ENCODE measurements around the gene MLYCD.

The MLYCD gene

DNA sequence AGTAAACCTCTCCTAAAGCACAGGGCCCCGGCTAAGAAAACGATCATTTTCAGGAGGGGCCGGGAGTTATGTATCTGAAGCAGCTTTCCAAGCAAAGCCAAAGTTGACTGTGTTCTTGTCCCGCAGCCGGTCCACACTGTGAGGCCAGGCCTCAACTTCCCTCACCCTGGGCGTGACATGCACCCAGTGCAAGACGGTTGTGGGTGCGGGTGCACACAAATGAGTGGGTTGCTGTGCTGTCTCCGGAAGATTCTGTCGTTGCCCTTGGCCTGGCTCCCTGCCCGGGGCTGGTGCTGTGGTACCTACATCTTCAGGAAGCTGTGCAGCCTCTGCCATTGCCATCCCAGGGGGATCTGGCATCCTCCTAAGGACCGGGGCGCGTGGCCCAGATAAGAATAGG lies 16.6 kb downstream of the MLYCD start:
- Histone ChIP-seq H3K9me3 (ENCODE audit: control insufficient read depth, insufficient read depth, low read length) (no peaks in the 10 kb centered on the region), H3K4me2 (ENCODE audit: low read length) (no peak overlapping the region), H3K27ac (ENCODE audit: low read depth, low read length) (no peak overlapping the region), H3K9me2 (replicated peaks; ENCODE audit: control insufficient read depth, low read length) (no peaks in the 10 kb centered on the region), H3K4me3 (ENCODE audit: low read length) (no peak overlapping the region), H3K4me1 (ENCODE audit: control insufficient read depth, low read length) (no peaks in the 10 kb centered on the region), H3F3A (ENCODE audit: control insufficient read depth, insufficient read depth) (no peaks in the 10 kb centered on the region), H3K27me3 (ENCODE audit: control insufficient read depth, low read length) (no peaks in the 10 kb centered on the region), H4K20me1 (ENCODE audit: control insufficient read depth, insufficient read depth, low read depth, low read length) (no peaks in the 10 kb centered on the region), H3K36me3 (ENCODE audit: control insufficient read depth, low read length) (peaks cover 20% of the 10 kb centered on the region), H3K79me2 (ENCODE audit: control insufficient read depth, low read length) (no peaks in the 10 kb centered on the region)
- TF ChIP-seq, protein P1, sequence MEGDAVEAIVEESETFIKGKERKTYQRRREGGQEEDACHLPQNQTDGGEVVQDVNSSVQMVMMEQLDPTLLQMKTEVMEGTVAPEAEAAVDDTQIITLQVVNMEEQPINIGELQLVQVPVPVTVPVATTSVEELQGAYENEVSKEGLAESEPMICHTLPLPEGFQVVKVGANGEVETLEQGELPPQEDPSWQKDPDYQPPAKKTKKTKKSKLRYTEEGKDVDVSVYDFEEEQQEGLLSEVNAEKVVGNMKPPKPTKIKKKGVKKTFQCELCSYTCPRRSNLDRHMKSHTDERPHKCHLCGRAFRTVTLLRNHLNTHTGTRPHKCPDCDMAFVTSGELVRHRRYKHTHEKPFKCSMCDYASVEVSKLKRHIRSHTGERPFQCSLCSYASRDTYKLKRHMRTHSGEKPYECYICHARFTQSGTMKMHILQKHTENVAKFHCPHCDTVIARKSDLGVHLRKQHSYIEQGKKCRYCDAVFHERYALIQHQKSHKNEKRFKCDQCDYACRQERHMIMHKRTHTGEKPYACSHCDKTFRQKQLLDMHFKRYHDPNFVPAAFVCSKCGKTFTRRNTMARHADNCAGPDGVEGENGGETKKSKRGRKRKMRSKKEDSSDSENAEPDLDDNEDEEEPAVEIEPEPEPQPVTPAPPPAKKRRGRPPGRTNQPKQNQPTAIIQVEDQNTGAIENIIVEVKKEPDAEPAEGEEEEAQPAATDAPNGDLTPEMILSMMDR (IDR thresholded peaks at IDR 0.05; ENCODE audit: low read depth, low read length, poor library complexity, severe bottlenecking), result no peak
- no peak for TF ChIP-seq EZH2phosphoT487 (IDR thresholded peaks at IDR 0.05; ENCODE audit: borderline replicate concordance, low read length)

DNA sequence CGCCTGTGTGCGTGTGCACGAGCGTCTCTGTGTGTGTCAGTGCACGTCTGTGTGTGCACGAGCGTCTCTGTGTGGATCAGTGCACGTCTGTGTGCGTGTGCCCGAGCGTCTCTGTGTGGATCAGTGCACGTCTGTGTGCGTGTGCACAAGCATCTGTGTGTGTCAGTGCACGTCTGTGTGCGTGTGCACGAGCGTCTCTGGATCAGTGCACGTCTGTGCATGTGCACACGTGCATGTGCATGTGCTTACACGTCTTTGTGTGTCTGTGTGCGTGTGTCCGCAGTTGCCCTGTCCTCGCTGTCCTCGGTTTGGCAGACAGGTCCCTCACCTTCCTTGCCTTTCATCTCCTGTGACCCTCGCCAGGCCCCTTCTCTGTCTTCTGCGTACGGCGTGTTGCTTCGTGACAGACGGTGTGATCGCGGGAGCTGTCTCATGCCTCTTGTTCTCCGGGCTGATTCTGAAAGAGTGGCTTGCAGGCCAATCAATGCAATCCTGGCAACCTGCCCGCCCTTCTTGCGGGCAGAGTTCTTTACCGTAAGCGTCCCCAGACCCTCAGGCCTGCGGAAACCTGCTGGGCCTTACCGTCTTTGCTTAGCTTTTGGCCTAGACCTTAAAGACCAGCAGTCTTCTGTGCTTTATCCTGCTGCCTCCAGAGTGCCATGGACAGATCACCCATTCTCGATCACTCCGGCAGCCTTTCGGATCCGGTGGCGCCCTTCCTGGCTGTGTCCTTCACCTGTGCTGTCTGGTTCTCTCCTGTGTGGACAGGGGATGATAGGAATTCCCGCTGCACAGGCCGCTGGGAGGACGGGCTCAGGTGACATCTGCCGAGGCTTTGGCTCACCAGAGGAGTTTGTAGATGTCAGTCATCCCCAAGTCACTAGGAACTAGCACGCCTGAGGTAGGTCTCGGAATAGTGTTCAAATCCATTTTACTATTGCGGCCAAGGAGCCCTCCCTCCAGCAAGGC lies 18.5 kb downstream of the MLYCD start:
- no peaks in the 10 kb centered on the region for H4K20me1 ChIP-seq (ENCODE audit: control insufficient read depth, insufficient read depth, low read depth, low read length)
- peaks cover 20% of the 10 kb centered on the region for H3K36me3 ChIP-seq (ENCODE audit: control insufficient read depth, low read length)
- no peaks in the 10 kb centered on the region for H3F3A ChIP-seq (ENCODE audit: control insufficient read depth, insufficient read depth)
- no peaks in the 10 kb centered on the region for H3K9me2 ChIP-seq (replicated peaks; ENCODE audit: control insufficient read depth, low read length)
- no peak overlapping the region for H3K27ac ChIP-seq (ENCODE audit: low read depth, low read length)
- H3K4me1 ChIP-seq (ENCODE audit: control insufficient read depth, low read length), result no peaks in the 10 kb centered on the region
- no peak overlapping the region for H3K4me2 ChIP-seq (ENCODE audit: low read length)
- TF ChIP-seq, protein P1 (IDR thresholded peaks at IDR 0.05; ENCODE audit: low read depth, low read length, poor library complexity, severe bottlenecking), result no peak
- no peak for TF ChIP-seq EZH2phosphoT487 (IDR thresholded peaks at IDR 0.05; ENCODE audit: borderline replicate concordance, low read length)
- no peak overlapping the region for H3K4me3 ChIP-seq (ENCODE audit: low read length)
- no peaks in the 10 kb centered on the region for H3K9me3 ChIP-seq (ENCODE audit: control insufficient read depth, insufficient read depth, low read length)
- no peaks in the 10 kb centered on the region for H3K27me3 ChIP-seq (ENCODE audit: control insufficient read depth, low read length)
- no peaks in the 10 kb centered on the region for H3K79me2 ChIP-seq (ENCODE audit: control insufficient read depth, low read length)

DNA sequence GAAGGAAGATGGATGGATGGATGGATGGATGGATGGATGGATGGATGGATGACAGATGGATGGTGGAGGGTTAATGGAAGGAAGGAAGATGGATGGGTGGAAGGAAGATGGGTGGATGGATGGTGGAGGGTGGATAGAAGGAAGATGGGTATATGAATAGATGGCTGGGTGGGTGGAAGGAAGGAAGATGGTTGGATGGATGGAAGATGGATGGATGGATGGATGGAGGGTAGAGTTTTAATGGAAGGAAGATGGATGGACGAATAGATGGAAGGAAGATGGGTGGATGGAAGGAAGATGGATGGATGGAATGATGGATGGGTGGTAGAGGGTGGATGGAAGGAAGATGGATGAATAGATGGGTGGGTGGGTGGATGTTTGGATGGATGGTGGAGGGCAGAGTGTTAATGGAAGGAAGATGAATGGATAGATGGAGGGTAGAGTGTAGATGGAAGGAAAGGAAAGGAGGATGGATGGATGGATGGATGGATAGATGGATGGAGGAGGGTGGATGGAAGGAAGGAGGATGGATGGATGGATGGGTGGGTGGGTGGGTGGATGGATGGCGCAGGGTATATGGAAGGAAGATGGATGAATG lies 22.1 kb downstream of the MLYCD start:
- no peak for TF ChIP-seq EZH2phosphoT487 (IDR thresholded peaks at IDR 0.05; ENCODE audit: borderline replicate concordance, low read length)
- TF ChIP-seq, protein P1 (IDR thresholded peaks at IDR 0.05; ENCODE audit: low read depth, low read length, poor library complexity, severe bottlenecking), result no peak
- H3K27ac ChIP-seq (ENCODE audit: low read depth, low read length), result no peak overlapping the region
- no peaks in the 10 kb centered on the region for H3K9me2 ChIP-seq (replicated peaks; ENCODE audit: control insufficient read depth, low read length)
- no peaks in the 10 kb centered on the region for H3K4me1 ChIP-seq (ENCODE audit: control insufficient read depth, low read length)
- H3K4me2 ChIP-seq (ENCODE audit: low read length), result no peak overlapping the region
- no peaks in the 10 kb centered on the region for H3F3A ChIP-seq (ENCODE audit: control insufficient read depth, insufficient read depth)
- H3K36me3 ChIP-seq (ENCODE audit: control insufficient read depth, low read length), result peaks cover 16% of the 10 kb centered on the region
- H3K27me3 ChIP-seq (ENCODE audit: control insufficient read depth, low read length), result no peaks in the 10 kb centered on the region
- no peaks in the 10 kb centered on the region for H4K20me1 ChIP-seq (ENCODE audit: control insufficient read depth, insufficient read depth, low read depth, low read length)
- H3K4me3 ChIP-seq (ENCODE audit: low read length), result no peak overlapping the region
- H3K79me2 ChIP-seq (ENCODE audit: control insufficient read depth, low read length), result no peaks in the 10 kb centered on the region
- no peaks in the 10 kb centered on the region for H3K9me3 ChIP-seq (ENCODE audit: control insufficient read depth, insufficient read depth, low read length)

All from DOHH2 (cell line).